Panc1 (cell line): ENCODE measurements around the gene ANKRD23. TPM values are rescaled to one million over a fixed set of nuclear protein-coding genes. Genes with fewer than 3 reads are reported as not detected.

ENCODE experiments used
- ATAC-seq: fragments of 200-7000 bp; cut with Tn5 transposase; 2 replicates; pipeline ENCODE4 v1.9.1; 2020; ENCODE audit warnings: mild to moderate bottlenecking, moderate library complexity
- BruUV-seq: library from RNA; stranded (reverse); fragments of 400-500 nt; replicated peaks from 2 replicates; lab custom pipeline; 2021; lab: Mats Ljungman, UMichigan
- CTCF ChIA-PET: fragments of 300-600 bp; sonication (Branson Sonifier 250); formaldehyde crosslinking; loops from one replicate; lab custom pipeline; 2022; ENCODE audit warnings: antibody characterized with exemption; lab: Charles Lee
- POLR2A ChIA-PET: fragments of 300-600 bp; sonication (Branson Sonifier 250); formaldehyde crosslinking; loops from one replicate; lab custom pipeline; 2022; ENCODE audit warnings: antibody characterized with exemption; lab: Charles Lee
- DNase-seq: peaks from one replicate; pipeline ENCODE4 v3.0.0-alpha.2; 2010; ENCODE audit warnings: low read depth, low spot score
- H3K27ac ChIP-seq: 2 replicates; pipeline ENCODE4 v1.5.1; 2011; ENCODE audit warnings: mild to moderate bottlenecking, low read length, inconsistent platforms
- H3K27me3 ChIP-seq: fragments of 200-500 bp; sonication (Bioruptor generic); 2 replicates; pipeline ENCODE4 v1.6.0; 2014; ENCODE audit warnings: low read length, inconsistent platforms; ENCODE audit not compliant: control insufficient read depth, insufficient read depth
- H3K36me3 ChIP-seq: fragments of 200-500 bp; sonication (Bioruptor generic); 2 replicates; pipeline ENCODE4 v1.5.1; 2014; ENCODE audit warnings: inconsistent platforms, mild to moderate bottlenecking, low read length, moderate library complexity; ENCODE audit not compliant: control insufficient read depth, insufficient read depth
- H3K4me1 ChIP-seq: 2 replicates; pipeline ENCODE4 v1.5.1; 2011; ENCODE audit warnings: inconsistent platforms, mild to moderate bottlenecking, low read length, moderate library complexity; ENCODE audit not compliant: control insufficient read depth, insufficient read depth
- H3K4me3 ChIP-seq, 2 experiments: 2 replicates each; pipeline ENCODE4 v1.5.1; 2011 to 2012; ENCODE audit warnings: low read depth in 2 of 2, low read length in 2 of 2, mild to moderate bottlenecking in 2 of 2, inconsistent platforms in 1 of 2, moderate library complexity in 1 of 2
- H3K9me3 ChIP-seq: fragments of 200-500 bp; sonication (Bioruptor generic); 2 replicates; pipeline ENCODE4 v1.5.1; 2014; ENCODE audit warnings: low read depth, mild to moderate bottlenecking, inconsistent platforms, low read length, moderate library complexity; ENCODE audit not compliant: control insufficient read depth, insufficient read depth
- POLR2AphosphoS5 ChIP-seq: IDR thresholded peaks from 2 replicates; pipeline ENCODE4 v1.6.1; 2012; ENCODE audit warnings: mild to moderate bottlenecking, low read depth, low read length, moderate library complexity
- SIN3A ChIP-seq: IDR thresholded peaks from 2 replicates; pipeline ENCODE4 v1.6.1; 2012; ENCODE audit warnings: low read depth, mild to moderate bottlenecking, low read length, moderate library complexity, borderline replicate concordance; ENCODE audit not compliant: insufficient read depth
- TCF7L2 ChIP-seq: IDR thresholded peaks from 2 replicates; pipeline ENCODE4 v1.6.1; 2011; ENCODE audit warnings: mild to moderate bottlenecking, low read depth, low read length, inconsistent platforms
- in situ Hi-C: cut with HindIII; loops from 2 replicates; pipeline ENCODE4 v1.10.0; 2016; ENCODE audit warnings: low sequenced_read_pairs, low pct_unique_long_range_greater_than_20kb
- intact Hi-C: fragments of 100-400 bp; cut with micrococcal nuclease; formaldehyde crosslinking; loops from one replicate; pipeline ENCODE4 v1.10.0; 2022; ENCODE audit not compliant: unreplicated experiment
- total RNA-seq: library from RNA; stranded (reverse); gene quantifications from one replicate; pipeline ENCODE4 v1.2.1, GENCODE V29; 2021; ENCODE audit not compliant: unreplicated experiment
- TF ChIP-seq, protein P1 (sequence below), 2 experiments: IDR thresholded peaks; 2 replicates each; pipeline ENCODE4 v1.6.1; 2011 to 2012; ENCODE audit warnings: low read depth in 2 of 2, control low read depth in 1 of 2, low read length in 1 of 2, mild to moderate bottlenecking in 1 of 2, moderate library complexity in 1 of 2; ENCODE audit not compliant: insufficient read depth in 1 of 2
- TF ChIP-seq, protein P2 (sequence below): fragments of 450-650 bp; IDR thresholded peaks from 2 replicates; pipeline ENCODE4 v1.5.1; 2017; ENCODE audit warnings: mild to moderate bottlenecking

The ANKRD23 gene
- total RNA-seq, 1 experiment from 2014 or later: 3.2 TPM

DNA sequence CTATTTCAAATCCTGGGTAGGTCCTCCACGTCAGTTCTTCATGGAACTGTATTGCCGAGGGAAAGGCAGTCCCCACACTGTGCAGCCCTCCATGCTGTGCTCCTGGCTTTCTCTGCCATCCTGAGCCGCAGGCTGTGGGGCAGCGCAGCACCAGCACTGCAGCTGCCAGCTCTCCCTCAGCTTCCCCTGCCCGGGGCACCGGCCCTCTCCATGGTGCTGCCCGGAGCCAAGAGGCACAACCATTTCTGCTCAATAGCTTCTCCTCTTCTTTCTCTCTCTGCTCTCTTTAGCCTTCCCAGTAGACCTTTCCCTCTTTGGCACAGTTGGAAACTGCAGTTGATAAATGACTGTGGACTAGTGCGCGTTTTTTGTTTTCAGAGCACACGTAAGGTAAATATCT is 12.1 kb downstream of the ANKRD23 start:
- DNase-seq (no peak), ATAC-seq (0 out of 2 replicates have a peak, but pooled peaks have one; percentile 15)
- no peaks in the 10 kb centered on the region for H3K27me3 ChIP-seq
- in situ Hi-C loops: no loop called here
- H3K9me3 ChIP-seq: no peaks in the 10 kb centered on the region
- TF ChIP-seq POLR2AphosphoS5 (no peak), SIN3A (no peak), TCF7L2 (no peak)
- TF ChIP-seq, protein P1, sequence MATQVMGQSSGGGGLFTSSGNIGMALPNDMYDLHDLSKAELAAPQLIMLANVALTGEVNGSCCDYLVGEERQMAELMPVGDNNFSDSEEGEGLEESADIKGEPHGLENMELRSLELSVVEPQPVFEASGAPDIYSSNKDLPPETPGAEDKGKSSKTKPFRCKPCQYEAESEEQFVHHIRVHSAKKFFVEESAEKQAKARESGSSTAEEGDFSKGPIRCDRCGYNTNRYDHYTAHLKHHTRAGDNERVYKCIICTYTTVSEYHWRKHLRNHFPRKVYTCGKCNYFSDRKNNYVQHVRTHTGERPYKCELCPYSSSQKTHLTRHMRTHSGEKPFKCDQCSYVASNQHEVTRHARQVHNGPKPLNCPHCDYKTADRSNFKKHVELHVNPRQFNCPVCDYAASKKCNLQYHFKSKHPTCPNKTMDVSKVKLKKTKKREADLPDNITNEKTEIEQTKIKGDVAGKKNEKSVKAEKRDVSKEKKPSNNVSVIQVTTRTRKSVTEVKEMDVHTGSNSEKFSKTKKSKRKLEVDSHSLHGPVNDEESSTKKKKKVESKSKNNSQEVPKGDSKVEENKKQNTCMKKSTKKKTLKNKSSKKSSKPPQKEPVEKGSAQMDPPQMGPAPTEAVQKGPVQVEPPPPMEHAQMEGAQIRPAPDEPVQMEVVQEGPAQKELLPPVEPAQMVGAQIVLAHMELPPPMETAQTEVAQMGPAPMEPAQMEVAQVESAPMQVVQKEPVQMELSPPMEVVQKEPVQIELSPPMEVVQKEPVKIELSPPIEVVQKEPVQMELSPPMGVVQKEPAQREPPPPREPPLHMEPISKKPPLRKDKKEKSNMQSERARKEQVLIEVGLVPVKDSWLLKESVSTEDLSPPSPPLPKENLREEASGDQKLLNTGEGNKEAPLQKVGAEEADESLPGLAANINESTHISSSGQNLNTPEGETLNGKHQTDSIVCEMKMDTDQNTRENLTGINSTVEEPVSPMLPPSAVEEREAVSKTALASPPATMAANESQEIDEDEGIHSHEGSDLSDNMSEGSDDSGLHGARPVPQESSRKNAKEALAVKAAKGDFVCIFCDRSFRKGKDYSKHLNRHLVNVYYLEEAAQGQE (IDR thresholded peaks at IDR 0.05; ENCODE audit: insufficient read depth in 1 of 2, low read depth in 2 of 2, low read length in 1 of 2): peak; percentile 81 to 89
- TF ChIP-seq, protein P2, sequence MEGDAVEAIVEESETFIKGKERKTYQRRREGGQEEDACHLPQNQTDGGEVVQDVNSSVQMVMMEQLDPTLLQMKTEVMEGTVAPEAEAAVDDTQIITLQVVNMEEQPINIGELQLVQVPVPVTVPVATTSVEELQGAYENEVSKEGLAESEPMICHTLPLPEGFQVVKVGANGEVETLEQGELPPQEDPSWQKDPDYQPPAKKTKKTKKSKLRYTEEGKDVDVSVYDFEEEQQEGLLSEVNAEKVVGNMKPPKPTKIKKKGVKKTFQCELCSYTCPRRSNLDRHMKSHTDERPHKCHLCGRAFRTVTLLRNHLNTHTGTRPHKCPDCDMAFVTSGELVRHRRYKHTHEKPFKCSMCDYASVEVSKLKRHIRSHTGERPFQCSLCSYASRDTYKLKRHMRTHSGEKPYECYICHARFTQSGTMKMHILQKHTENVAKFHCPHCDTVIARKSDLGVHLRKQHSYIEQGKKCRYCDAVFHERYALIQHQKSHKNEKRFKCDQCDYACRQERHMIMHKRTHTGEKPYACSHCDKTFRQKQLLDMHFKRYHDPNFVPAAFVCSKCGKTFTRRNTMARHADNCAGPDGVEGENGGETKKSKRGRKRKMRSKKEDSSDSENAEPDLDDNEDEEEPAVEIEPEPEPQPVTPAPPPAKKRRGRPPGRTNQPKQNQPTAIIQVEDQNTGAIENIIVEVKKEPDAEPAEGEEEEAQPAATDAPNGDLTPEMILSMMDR: no peak
- ChIA-PET POLR2A (no interaction called here), CTCF (no interaction called here)
- H3K27ac ChIP-seq: no peak overlapping the region
- intact Hi-C loops: no loop called here
- BruUV-seq: TSS peak; percentile 7
- H3K4me1 ChIP-seq: no peaks in the 10 kb centered on the region
- peaks cover 6% of the 10 kb centered on the region for H3K36me3 ChIP-seq
- H3K4me3 ChIP-seq: no peak overlapping the region

DNA sequence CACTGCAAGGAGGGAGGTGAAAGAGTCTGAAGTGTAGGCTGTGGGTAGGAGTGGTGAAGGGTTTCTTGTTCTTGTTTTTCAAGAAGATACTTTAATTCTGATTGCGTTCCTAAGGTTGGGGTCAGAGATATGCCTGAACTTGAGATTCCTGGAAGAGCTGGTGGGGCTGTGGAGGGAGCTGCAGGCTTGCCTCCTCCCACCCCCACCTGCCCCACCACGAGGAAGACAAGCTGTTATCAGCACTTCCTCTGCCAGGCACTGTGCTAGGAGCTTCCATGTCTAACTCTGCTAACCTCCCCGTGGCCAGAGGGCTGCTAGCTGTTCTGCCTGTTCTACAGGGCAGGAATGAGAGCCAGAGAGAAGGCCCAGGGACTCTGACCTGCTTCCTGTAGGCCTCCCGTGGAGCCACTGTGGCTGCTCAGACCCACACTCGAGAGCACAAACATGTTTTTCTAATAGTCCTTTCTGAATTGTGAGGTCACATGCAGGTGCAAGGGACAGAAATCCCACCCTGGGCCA is 13.7 kb downstream of the ANKRD23 start:
- TF ChIP-seq POLR2AphosphoS5: no peak
- TF ChIP-seq, protein P1 (IDR thresholded peaks at IDR 0.05; ENCODE audit: insufficient read depth in 1 of 2, low read depth in 2 of 2, low read length in 1 of 2): no peak
- TF ChIP-seq, protein P2: no peak
- no peak for TF ChIP-seq TCF7L2
- no peak for TF ChIP-seq SIN3A
- H3K4me3 ChIP-seq: no peak overlapping the region
- DNase-seq (no peak), ATAC-seq (no peak; the same call in 1 of the 2 replicates)
- no peaks in the 10 kb centered on the region for H3K9me3 ChIP-seq
- ChIA-PET POLR2A (no interaction called here), CTCF (no interaction called here)
- no peaks in the 10 kb centered on the region for H3K4me1 ChIP-seq
- H3K36me3 ChIP-seq: peaks cover 5% of the 10 kb centered on the region
- H3K27me3 ChIP-seq: no peaks in the 10 kb centered on the region
- BruUV-seq: no TSS peak
- H3K27ac ChIP-seq: no peak overlapping the region
- intact Hi-C loops: no loop called here
- in situ Hi-C loops: no loop called here
